Endothelial cell of umbilical vein (primary cell): ENCODE measurements around the gene EFNA4. TPM values are rescaled to one million over a fixed set of nuclear protein-coding genes. Genes with fewer than 3 reads are reported as not detected.

Experiments used
- BruUV-seq: library from RNA; stranded (reverse); fragments of 400-500 nt; replicated peaks from 2 replicates; lab custom pipeline; 2021; lab: Mats Ljungman, UMichigan
- CTCF ChIA-PET: fragments of 300-600, 350-600 bp; sonication (Branson Sonifier 250); formaldehyde crosslinking; loops from one replicate; lab custom pipeline; 2021; ENCODE audit warnings: antibody characterized with exemption, inconsistent platforms; lab: Charles Lee
- POLR2A ChIA-PET: fragments of 300-600, 350-600 bp; sonication (Branson Sonifier 250); formaldehyde crosslinking; loops from one replicate; lab custom pipeline; 2021; ENCODE audit warnings: antibody characterized with exemption, inconsistent platforms; lab: Charles Lee
- DNase-seq: peaks from one replicate; pipeline ENCODE4 v3.0.0-alpha.2; 2011; ENCODE audit warnings: low read depth, low spot score
- FAIRE-seq: peaks from 2 replicates; lab custom pipeline; 2011; peaks lifted over from hg19 to GRCh38; lab: Jason Lieb, UNC
- H2AFZ ChIP-seq: 2 replicates; pipeline ENCODE4 v1.6.0; 2012; ENCODE audit warnings: low read depth, low read length, control low read depth, inconsistent platforms
- H3K27ac ChIP-seq: 2 replicates; pipeline ENCODE4 v1.5.1; 2011; ENCODE audit warnings: low read depth, mild to moderate bottlenecking, control low read depth, low read length, moderate library complexity; ENCODE audit not compliant: insufficient read depth
- H3K27me3 ChIP-seq, 2 experiments: 2 replicates each; pipeline versions ENCODE4 v1.6.0 to v1.6.1; 2011; ENCODE audit warnings: low read length in 2 of 2, mixed read lengths in 1 of 2; ENCODE audit not compliant: control insufficient read depth in 2 of 2, insufficient read depth in 2 of 2
- H3K36me3 ChIP-seq, 2 experiments: 2 replicates in 1 of 2; 3 replicates in 1 of 2; pipeline ENCODE4 v1.5.1; 2011; ENCODE audit warnings: low read length in 2 of 2, mild to moderate bottlenecking in 1 of 2, moderate library complexity in 1 of 2; ENCODE audit not compliant: control insufficient read depth in 2 of 2, insufficient read depth in 2 of 2; ENCODE audit errors: extremely low read depth in 1 of 2
- H3K4me1 ChIP-seq: 3 replicates; pipeline ENCODE4 v1.5.1; 2011; ENCODE audit warnings: mild to moderate bottlenecking, low read length; ENCODE audit not compliant: control insufficient read depth, insufficient read depth; ENCODE audit errors: extremely low read depth
- H3K4me2 ChIP-seq: 2 replicates; pipeline ENCODE4 v1.6.1; 2011; ENCODE audit warnings: low read length, control low read depth, mixed read lengths; ENCODE audit not compliant: insufficient read depth
- H3K4me3 ChIP-seq, 3 experiments: fragments of 200-600 bp in 1 of 3; sonication (generic), shearing (Covaris generic) in 1 of 3; replicated peaks in 1 of 3; 2 replicates each; pipeline ENCODE4 v1.5.1; 2011 to 2016; ENCODE audit warnings: control low read depth in 3 of 3, low read length in 3 of 3, mild to moderate bottlenecking in 2 of 3, inconsistent platforms in 1 of 3, low read depth in 1 of 3, moderate library complexity in 1 of 3; ENCODE audit not compliant: insufficient read depth in 1 of 3
- H3K79me2 ChIP-seq: 2 replicates; pipeline ENCODE4 v1.6.0; 2012; ENCODE audit warnings: low read length, inconsistent platforms; ENCODE audit not compliant: control insufficient read depth, insufficient read depth
- H3K9ac ChIP-seq: replicated peaks from 2 replicates; pipeline ENCODE3; 2011; ENCODE audit warnings: low read length, control low read depth; ENCODE audit not compliant: insufficient read depth; ENCODE audit errors: extremely low read depth
- H3K9me1 ChIP-seq: replicated peaks from 3 replicates; pipeline ENCODE4 v1.6.0; 2011; ENCODE audit warnings: mild to moderate bottlenecking, low read length; ENCODE audit not compliant: control insufficient read depth, insufficient read depth; ENCODE audit errors: extremely low read depth
- H3K9me3 ChIP-seq: replicated peaks from 2 replicates; pipeline ENCODE4 v1.5.1; 2012; ENCODE audit warnings: low read length, inconsistent platforms; ENCODE audit not compliant: control insufficient read depth, insufficient read depth
- H4K20me1 ChIP-seq: replicated peaks from 2 replicates; pipeline ENCODE3; 2011; ENCODE audit warnings: mild to moderate bottlenecking, low read length; ENCODE audit not compliant: control insufficient read depth, insufficient read depth; ENCODE audit errors: extremely low read depth
- EZH2 ChIP-seq: IDR thresholded peaks from 2 replicates; pipeline ENCODE4 v1.6.1; 2012; ENCODE audit warnings: borderline replicate concordance, low read depth, mild to moderate bottlenecking, moderate library complexity, low read length, inconsistent platforms; ENCODE audit not compliant: severe bottlenecking
- POLR2A ChIP-seq: IDR thresholded peaks from 2 replicates; pipeline ENCODE4 v1.6.1; 2012; ENCODE audit warnings: low read depth, mild to moderate bottlenecking, control low read depth, low read length
- dilution Hi-C: fragments of 300-500 bp; cut with MboI; formaldehyde crosslinking; loops from one replicate; pipeline ENCODE4 v1.15.0; 2019; ENCODE audit warnings: low sequenced_read_pairs; ENCODE audit not compliant: extremely low pct_ligation_motif_present
- intact Hi-C: fragments of 100-400 bp; cut with micrococcal nuclease; formaldehyde crosslinking; loops from one replicate; pipeline ENCODE4 v1.10.0; 2022
- polyA plus RNA-seq, 4 experiments: library from polyadenylated mRNA; depleted of rRNA in 3 of 4; stranded (reverse) in 3 of 4; unstranded in 1 of 4; fragments of >200 nt; gene quantifications; 2 replicates each; pipeline versions ENCODE4 v1.2.1 to v1.2.3, GENCODE V29; 2011 to 2012; ENCODE audit warnings: missing spikeins in 1 of 4
- total RNA-seq: library from RNA; stranded (reverse); gene quantifications from 2 replicates; pipeline ENCODE4 v1.2.3, GENCODE V29; 2021

Gene EFNA4
- total and polyA plus RNA-seq, 2 donors (not counting 3 experiments of a cell fraction or from before 2014, with no cell fraction given), result 16.5 to 25.2 TPM

DNA sequence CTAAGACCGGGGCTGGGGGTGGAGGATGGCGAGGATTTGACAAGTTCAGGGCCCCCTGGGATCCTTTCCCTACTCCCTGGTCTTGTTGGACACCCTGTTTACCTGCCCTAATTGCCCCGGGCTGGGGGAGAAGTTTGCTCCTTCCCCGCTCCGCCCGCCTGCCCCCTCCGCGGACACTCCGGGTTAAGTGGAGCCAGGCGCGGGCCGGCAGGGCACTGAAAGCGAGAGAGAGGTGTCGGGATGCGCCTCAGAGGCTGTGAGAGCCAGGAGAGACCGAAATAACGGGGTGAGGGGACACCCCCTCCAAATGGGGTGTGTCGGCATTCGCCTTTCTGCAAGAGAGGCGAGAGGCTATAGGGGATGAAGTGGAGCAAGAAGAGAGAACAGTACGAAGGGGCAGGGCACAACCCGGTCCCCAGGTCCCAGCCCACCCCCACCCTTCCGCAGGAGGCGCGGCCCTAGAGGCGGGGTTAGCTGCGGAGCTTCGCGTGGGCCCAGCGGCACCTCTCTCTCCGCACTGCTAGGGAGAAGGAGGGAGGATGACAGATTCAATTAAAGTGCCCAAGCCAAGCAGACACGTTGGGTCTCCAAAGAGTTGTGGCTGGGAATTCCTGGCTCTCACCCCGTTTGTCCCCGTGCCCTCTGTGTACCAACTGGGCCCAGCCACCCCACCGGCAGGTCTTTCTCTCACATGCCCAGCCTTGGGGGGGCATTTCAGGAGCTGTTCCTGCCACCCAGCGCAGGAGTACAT is 18.9 kb downstream of the EFNA4 start:
- no peak overlapping the region for H3K4me2 ChIP-seq
- FAIRE-seq, result no peak
- peak; percentile 17 for TF ChIP-seq EZH2
- no peak for TF ChIP-seq POLR2A
- H3K9me1 ChIP-seq, result no peaks in the 10 kb centered on the region
- H3K9ac ChIP-seq, result no peak overlapping the region
- BruUV-seq, result no TSS peak
- no peaks in the 10 kb centered on the region for H3K36me3 ChIP-seq
- POLR2A ChIA-PET, result no interaction called here
- no peak overlapping the region for H3K27ac ChIP-seq
- no peaks in the 10 kb centered on the region for H3K79me2 ChIP-seq
- H4K20me1 ChIP-seq, result no peaks in the 10 kb centered on the region
- no peak overlapping the region for H2AFZ ChIP-seq
- H3K4me1 ChIP-seq, result peaks cover 15% of the 10 kb centered on the region
- H3K9me3 ChIP-seq, result no peaks in the 10 kb centered on the region
- no peak overlapping the region for H3K4me3 ChIP-seq
- CTCF ChIA-PET, result interaction anchor here (1.0 kb wide), 1 partner anchor 176 kb away, joined by 3 read pairs; no protein-coding TSS in a partner anchor
- dilution Hi-C loops (no loop called here), intact Hi-C loops (no loop called here)
- DNase-seq, result no peak
- peaks cover 35 to 46% of the 10 kb centered on the region in 2 experiments for H3K27me3 ChIP-seq

DNA sequence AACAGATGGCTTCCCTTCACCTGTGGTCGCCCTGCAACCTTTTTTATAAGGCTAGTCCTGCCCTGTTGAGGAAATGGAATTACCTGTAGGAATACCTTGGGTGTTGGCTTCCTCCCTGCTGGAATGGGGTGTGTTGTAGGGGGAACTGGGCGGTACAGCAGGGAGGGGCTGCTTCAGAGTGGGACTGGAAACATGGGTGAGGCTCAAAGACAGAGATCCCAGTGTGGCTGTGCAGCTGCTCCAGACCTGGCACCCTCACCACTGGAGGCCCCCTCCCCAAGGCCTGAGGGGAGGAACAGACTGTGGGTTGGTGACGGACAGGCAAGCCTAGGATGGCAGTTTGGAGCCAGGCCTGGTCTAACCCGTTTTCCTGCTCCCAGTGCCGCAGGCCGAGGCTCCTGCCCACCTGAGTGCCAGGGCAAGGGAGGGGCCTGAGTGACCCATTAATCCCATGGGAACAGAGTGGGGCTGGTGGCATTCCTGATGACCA is 19.6 kb downstream of the EFNA4 start:
- no peak overlapping the region for H2AFZ ChIP-seq

More for the DNA sequence above, 19.6 kb downstream of the EFNA4 start:
- CTCF ChIA-PET, result interaction anchor here (1.0 kb wide), 1 partner anchor 176 kb away, joined by 3 read pairs; no protein-coding TSS in a partner anchor
- peaks cover 15% of the 10 kb centered on the region for H3K4me1 ChIP-seq
- H3K9me3 ChIP-seq, result no peaks in the 10 kb centered on the region
- POLR2A ChIA-PET, result no interaction called here
- peaks cover 35 to 46% of the 10 kb centered on the region in 2 experiments for H3K27me3 ChIP-seq
- no peaks in the 10 kb centered on the region for H3K79me2 ChIP-seq
- no peak for TF ChIP-seq POLR2A
- no peaks in the 10 kb centered on the region for H3K36me3 ChIP-seq
- FAIRE-seq (no peak), DNase-seq (no peak)
- no TSS peak for BruUV-seq
- H3K4me2 ChIP-seq, result no peak overlapping the region
- dilution Hi-C loops, result no loop called here
- intact Hi-C loops, result no loop called here
- H3K9ac ChIP-seq, result no peak overlapping the region
- H3K4me3 ChIP-seq, result no peak overlapping the region
- no peaks in the 10 kb centered on the region for H4K20me1 ChIP-seq
- H3K27ac ChIP-seq, result no peak overlapping the region
- no peaks in the 10 kb centered on the region for H3K9me1 ChIP-seq
